ENCODE results near the gene EMILIN3. TPM values are rescaled to one million over a fixed set of nuclear protein-coding genes. Genes with fewer than 3 reads are reported as not detected.
A peak's percentile ranks its signal among the peaks of the same experiment; 100 is the strongest.

EMILIN3 gene
- total RNA-seq, 1 donor from 2014 or later, result 1.6 TPM

- FAIRE-seq, result no peak
- no peak for DNase-seq (ENCODE audit: low spot score in 2 of 2)
Measured at GRCh38 chr20:41349266-41349665, 17.4 kb downstream of the EMILIN3 start.

GRCh38 chr20:41348430-41349172, 18.0 kb downstream of the EMILIN3 start:
- FAIRE-seq, result no peak
- DNase-seq (ENCODE audit: low spot score in 2 of 2), result no peak

- DNase-seq (ENCODE audit: low spot score in 2 of 2) (no peak), FAIRE-seq (no peak)
Measured at GRCh38 chr20:41347523-41348429, 18.8 kb downstream of the EMILIN3 start.

- FAIRE-seq, result no peak
Measured at GRCh38 chr20:41345729-41346067, 20.9 kb downstream of the EMILIN3 start.

GRCh38 chr20:41344938-41345728, 21.5 kb downstream of the EMILIN3 start:
- no peak for FAIRE-seq
- DNase-seq (ENCODE audit: low spot score in 2 of 2), result no peak

More at GRCh38 chr20:41345729-41346067, 20.9 kb downstream of the EMILIN3 start:
- no peak for DNase-seq (ENCODE audit: low spot score in 2 of 2)

- FAIRE-seq, result no peak
- DNase-seq (ENCODE audit: low spot score in 2 of 2), result no peak
Measured at GRCh38 chr20:41344477-41344876, 22.1 kb downstream of the EMILIN3 start.

GRCh38 chr20:41342474-41343464, 23.8 kb downstream of the EMILIN3 start:
- no peak for DNase-seq (ENCODE audit: low spot score in 2 of 2)
- FAIRE-seq, result no peak

- FAIRE-seq (no peak), DNase-seq (ENCODE audit: low spot score in 2 of 2) (peak in 1 of 2 donors; percentile 80)
Measured at GRCh38 chr20:41340327-41341055, 26.1 kb downstream of the EMILIN3 start, which contains the start of gene LPIN3. Gene LPIN3 (plus strand): TSS chr20:41340821. CDS start chr20:41345804, 4,983 bp downstream.

- no peak for FAIRE-seq
Measured at GRCh38 chr20:41339957-41340326, 26.7 kb downstream of the EMILIN3 start.

GRCh38 chr20:41336711-41337492, 29.7 kb downstream of the EMILIN3 start:
- DNase-seq (ENCODE audit: low spot score in 2 of 2) (no peak), FAIRE-seq (no peak)

More at GRCh38 chr20:41339957-41340326, 26.7 kb downstream of the EMILIN3 start:
- peak; percentile 75 to 85 for DNase-seq (ENCODE audit: low spot score in 2 of 2)

GRCh38 chr20:41335591-41335990, 31.0 kb downstream of the EMILIN3 start:
- FAIRE-seq (no peak), DNase-seq (ENCODE audit: low spot score in 2 of 2) (no peak)

- no peak for FAIRE-seq
- no peak for DNase-seq (ENCODE audit: low spot score in 2 of 2)
Measured at GRCh38 chr20:41334443-41335421, 31.9 kb downstream of the EMILIN3 start.

- no peak for DNase-seq (ENCODE audit: low spot score in 2 of 2)
- FAIRE-seq, result no peak
Measured at GRCh38 chr20:41334036-41334435, 32.6 kb downstream of the EMILIN3 start.

- DNase-seq (ENCODE audit: low spot score in 2 of 2) (no peak), FAIRE-seq (no peak)
Measured at GRCh38 chr20:41331731-41332130, 34.9 kb downstream of the EMILIN3 start.

- no peak for DNase-seq (ENCODE audit: low spot score in 2 of 2)
- FAIRE-seq, result no peak
Measured at GRCh38 chr20:41330941-41331340, 35.7 kb downstream of the EMILIN3 start.

GRCh38 chr20:41330343-41330720, 36.3 kb downstream of the EMILIN3 start:
- DNase-seq (ENCODE audit: low spot score in 2 of 2), result no peak
- no peak for FAIRE-seq
